ENCODE results near the gene TSHR.
A peak's percentile ranks its signal among the peaks of the same experiment; 100 is the strongest.
"Not testable (repeated sequence)": the region's sequence is repeated elsewhere in the genome, so short reads cannot be mapped to it uniquely, and the experiment has no call there.

The TSHR gene

DNA sequence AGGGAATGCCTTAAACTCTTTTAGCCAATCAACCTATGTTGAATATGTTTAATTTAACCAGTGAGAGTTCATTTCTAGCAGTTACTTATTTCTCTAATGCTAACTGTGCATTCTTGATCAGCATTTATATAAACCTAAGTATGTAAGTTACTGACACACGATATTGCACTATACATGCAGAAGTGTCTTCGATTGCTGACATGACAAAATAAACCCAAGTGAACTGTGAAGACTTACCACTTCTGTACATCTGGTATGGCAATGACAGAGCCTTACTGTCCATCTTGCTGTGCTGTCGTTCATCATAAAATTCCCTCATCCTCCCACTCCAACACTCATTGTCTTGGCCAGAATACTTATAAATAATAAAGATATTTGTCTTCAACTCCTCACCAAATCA lies 131.8 kb downstream of the TSHR start:
- no peak for DNase-seq

DNA sequence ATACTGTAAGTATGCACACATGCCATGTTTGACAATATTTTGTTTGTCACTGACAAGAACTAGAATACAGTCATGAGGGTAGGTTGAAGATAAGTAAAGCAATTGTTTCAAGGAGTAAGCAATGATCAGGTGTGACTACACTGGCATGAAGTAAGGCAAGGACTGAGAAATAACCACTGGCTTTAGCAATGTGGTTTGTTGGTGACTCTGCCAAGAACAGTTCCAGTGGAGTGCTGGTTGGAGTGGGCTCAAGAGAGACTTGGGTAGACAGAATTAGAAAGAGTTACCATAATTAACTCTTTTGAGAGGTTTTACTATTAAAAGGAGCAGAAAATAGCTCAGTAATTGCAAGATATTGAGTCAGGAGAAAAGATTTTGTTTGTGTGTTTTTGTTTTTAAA lies 135.7 kb downstream of the TSHR start:
- no peak for DNase-seq

DNA sequence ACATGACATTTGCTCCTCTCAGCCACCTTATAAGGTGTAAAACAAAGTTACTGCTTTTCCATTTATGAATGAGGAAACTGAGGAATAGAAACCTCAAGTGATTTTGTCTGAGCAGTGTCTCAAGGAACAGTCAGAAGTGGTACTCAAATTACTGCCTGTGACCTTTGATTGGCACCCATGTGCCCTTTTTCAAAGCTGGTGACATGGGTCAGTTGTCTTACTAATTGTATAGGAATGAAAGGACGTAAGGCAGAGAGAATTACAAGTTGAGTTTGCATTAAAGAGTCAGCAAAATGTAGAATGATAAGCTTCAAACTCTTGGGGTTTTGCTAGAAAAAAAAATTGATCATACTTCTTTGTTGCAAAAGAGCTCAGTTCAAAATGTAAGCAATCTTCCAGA lies 136.2 kb downstream of the TSHR start:
- no peak for DNase-seq

DNA sequence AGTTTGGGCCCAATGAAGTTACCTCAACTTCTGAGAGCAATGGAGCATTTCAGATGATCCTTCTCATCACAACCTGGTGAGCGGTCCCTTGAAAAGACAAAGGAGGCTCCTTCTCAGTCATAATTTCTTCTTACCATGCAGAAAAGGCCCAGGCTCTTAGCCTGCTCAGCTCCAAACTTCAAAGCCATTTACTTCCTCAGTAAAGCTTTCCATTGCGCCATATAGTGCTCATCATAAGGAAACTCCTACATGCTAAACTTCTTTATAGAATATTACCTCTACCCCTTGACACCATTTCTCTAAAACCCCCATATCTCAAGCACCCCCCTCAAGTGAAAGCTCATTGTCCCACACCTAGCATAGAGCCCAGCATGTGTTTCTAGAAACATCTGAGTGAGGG lies 138.2 kb downstream of the TSHR start:
- DNase-seq: no peak

DNA sequence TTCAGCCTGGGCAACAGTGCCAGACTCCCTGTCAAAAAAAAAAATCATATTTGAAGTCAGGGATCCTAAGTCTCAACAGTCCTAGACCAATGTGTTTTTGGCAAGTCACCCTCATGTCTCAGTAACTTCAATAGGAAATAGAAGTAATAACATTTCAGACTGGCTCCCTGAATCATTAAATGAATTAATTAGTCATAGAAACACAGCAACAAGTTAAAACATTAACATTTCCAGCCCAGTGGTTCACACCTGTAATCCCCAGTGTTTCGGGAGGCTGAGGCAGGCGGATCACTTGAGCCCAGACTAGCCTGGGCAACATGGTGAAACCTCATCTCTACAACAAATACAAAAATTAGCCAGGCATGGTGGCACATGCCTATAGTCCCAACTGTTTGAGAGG lies 140.1 kb downstream of the TSHR start:
- no peak for DNase-seq

DNA sequence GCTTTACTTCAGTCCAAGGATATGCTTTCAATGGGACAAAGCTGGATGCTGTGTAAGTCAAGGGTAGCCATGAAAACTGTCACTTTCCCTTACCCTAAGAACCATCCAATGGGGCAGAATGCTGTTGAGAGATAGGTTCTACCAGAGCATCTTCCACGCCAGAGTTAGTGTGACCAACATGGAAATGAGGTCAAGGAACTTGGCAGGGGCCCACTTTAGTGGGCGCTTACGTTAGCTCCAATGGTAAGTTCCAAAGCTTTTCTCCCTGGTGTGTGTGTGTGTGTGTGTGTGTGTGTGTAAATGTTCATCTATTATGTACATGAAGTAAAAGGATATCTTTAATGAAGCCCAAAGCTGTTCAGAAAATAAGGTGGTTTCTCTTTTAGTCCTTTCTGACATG lies 141.2 kb downstream of the TSHR start:
- no peak for DNase-seq

DNA sequence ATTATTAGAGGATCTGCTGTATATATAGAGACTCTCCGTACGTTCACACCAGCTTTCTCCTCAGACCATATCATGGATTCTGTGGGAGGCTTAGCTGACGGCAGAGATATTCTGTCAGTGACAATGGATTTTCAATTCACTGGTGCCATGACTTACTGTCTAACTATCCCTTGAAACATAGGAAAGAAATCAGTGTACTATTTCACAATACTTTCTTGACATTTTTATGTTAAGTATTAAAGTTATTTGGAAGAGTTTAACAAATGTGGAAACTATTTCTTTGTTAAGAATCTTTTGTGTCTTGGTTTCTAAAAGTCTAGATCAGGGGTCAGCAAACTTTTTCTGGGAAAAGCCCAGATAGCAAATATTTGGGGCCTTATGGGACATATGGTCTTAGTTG lies 146.8 kb downstream of the TSHR start:
- no peak for DNase-seq

DNA sequence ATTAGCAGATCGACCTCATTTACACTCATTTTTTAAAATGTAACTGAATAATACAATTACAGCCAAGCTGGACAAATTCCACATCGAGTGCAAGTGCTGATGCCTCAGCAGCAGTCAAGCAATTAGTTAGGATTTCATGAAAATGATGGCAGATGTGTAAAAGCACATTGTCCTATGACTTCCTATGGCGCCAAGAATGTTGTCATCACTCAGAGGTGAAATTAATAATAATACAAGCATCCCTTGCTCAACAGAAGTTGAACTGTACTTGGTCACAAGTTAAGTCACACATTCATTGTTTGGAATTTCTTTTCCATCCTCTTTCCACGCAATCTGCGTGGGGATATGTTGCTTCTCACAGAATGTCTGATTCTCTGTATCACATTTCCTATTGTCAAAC lies 148.0 kb downstream of the TSHR start:
- DNase-seq: peak; percentile 66

DNA sequence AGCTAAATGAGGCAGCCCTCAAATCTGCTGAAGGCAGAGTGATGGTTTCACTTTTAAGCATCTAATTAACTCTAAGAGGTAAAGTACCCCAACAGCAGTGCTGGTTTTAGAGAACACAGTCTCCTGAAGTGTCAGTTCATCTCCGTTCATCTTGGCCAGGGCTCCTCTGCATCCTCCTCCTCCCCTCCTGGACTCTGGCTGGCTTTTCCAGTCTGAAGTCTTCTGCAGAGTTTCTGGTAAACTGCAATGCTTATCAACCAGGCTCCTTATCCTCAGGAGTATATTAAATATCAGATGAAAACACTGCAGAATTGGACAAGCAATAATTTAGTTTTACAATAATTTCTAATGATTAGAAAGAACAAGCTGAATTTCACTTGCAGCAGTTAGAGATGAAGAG lies 150.0 kb downstream of the TSHR start:
- no peak for DNase-seq

DNA sequence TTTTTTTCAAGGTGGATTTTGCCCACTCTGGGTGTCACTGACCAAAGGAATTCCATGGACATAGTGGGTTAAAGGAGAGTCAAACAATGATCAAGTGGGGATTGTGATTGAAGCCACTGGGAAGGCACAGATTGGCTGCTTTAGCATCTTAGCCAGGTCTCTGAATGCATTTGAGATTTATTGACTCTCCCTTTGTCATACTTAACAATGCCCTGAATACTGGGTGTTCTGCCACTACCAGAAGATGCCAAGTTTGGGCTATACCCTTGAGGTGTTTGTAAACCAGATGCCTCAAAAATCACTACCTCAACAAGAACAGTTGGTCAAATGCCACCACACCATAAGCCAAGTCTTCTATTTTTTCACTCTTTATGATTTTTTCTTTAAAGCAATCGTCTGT lies 150.5 kb downstream of the TSHR start:
- no peak for DNase-seq

DNA sequence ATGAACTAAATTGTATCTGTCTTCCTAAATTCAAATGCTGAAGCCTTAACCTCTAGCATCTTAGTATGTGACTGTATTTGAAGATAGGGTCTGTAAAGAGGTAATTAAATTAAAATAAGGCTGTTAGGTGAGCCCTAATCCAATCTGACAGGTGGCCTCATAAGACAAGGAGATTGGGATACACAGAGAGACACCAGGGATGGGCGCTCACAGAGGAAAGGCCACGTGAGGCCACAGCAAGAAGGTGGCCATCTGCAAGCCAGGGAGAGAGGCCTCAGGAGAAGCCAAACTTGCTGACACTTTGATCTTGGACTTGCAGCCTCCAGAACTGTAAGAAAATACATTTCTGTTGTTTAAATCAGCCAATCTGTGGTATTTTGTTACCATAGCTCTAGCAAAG lies 154.8 kb downstream of the TSHR start:
- DNase-seq: no peak

DNA sequence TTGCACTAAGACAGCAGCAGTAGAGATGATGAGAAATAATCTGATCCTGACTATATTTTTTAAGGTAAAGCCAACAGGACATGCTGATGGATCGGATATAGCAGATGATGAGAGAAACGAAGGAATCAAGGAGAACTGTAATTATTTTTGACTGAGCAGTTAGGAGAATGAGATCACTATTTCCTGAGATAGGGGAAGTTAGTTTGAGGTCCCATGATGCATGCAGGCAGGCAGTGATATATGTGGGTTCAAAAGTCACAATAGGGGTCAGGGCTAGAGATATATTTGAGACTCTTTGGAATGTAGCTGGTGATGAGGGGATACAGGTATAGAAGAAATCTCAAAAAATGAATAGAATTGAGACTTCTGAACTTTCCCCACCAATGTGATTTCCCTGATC lies 157.8 kb downstream of the TSHR start:
- DNase-seq: no peak

DNA sequence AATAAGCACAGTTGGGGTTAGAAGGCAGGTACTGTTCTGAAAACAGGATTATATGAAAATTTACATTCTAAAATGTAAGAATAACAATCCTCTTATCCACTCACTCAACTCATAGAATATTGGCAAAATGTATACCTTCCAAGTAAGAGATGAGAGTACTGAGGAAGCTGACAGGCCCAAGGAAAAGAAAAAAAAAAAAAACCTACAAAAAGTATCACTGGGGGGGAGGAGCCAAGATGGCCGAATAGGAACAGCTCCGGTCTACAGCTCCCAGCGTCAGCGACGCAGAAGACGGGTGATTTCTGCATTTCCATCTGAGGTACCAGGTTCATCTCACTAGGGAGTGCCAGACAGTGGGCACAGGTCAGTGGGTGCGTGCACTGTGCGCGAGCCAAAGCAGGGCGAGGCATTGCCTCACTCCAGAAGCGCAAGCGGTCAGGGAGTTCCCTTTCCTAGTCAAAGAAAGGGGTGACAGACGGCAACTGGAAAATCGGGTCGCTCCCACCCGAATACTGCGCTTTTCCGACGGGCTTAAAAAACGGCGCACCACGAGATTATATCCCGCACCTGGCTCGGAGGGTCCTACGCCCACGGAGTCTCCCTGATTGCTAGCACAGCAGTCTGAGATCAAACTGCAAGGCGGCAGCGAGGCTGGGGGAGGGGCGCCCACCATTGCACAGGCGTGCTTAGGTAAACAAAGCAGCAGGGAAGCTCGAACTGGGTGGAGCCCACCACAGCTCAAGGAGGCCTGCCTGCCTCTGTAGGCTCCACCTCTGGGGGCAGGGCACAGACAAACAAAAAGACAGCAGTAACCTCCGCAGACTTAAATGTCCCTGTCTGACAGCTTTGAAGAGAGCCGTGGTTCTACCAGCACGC lies 158.8 kb downstream of the TSHR start:
- not testable (repeated sequence) for DNase-seq

DNA sequence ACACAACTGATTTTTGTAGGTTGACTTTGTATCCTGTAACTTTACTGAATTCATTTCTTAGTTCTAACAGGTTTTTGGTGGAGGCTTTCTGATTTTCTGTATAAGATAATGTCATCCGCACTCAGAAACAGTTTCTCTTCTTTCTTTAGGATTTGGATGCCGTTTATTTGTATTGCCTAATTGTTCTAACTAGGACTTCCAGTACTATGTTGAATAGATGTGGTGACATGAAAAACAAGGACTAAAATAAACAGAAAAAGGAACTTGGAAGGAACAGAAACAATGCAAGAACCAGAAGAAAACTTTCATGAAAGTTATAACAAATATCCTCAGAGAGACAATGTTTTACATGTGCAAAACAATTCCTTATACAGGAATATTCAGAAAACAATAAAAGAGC lies 165.1 kb downstream of the TSHR start:
- DNase-seq: no peak

DNA sequence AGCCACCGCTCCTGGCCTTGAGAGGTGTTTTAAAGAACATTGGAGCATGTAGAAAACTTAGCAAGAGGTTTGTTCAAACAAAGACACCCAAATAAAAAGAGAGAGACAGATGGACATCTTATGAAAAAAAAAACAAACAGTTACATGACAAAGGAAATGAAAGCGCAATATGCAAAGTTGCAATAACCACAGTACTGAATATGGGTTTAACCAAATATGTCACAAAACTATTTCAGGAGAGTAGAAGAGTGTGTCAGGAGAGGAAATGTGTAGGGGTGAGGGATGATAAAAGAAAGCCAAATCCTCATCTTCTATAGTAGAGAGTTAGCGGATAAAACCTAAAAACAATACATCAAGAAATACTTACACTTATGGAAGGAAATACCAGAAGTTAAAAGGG lies 166.9 kb downstream of the TSHR start:
- DNase-seq: no peak

DNA sequence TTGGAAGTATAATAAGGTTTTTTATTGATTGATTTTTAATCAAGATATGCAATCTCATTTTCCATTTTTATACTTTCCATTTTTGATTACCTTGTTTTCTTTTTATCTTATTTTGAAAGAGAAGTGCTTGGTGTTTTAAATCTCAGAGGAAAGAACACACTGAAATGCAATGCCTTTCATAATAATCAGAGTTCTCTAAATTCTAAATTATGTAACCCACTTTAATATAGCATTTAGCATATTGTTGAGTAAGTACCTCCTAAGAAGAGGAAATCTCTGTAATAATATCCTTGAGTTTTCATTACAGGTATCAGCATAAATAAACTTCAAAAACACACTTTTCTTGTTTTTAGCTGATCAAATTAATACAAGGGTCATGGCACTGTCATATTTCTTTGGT lies 168.4 kb downstream of the TSHR start:
- no peak for DNase-seq

DNA sequence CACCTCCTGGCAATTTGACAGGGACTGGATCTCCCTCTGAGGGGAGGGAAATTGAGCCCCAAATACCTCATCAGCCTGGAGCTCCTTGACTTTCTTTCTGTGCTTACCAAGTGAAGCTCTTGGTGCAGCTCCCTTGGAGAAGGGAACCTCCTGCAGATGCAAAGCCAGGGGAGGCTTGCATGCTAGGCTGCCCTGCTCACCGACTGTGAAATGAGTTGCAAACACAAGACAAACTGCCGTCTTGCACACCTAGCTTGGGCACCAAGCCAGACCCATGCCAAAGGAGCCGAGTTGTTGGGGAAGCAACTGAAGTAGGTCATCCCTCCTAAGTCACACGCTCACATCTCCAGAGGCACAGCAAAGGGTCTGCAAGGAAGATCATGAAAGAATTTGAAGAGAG lies 170.1 kb downstream of the TSHR start:
- no peak for DNase-seq

DNA sequence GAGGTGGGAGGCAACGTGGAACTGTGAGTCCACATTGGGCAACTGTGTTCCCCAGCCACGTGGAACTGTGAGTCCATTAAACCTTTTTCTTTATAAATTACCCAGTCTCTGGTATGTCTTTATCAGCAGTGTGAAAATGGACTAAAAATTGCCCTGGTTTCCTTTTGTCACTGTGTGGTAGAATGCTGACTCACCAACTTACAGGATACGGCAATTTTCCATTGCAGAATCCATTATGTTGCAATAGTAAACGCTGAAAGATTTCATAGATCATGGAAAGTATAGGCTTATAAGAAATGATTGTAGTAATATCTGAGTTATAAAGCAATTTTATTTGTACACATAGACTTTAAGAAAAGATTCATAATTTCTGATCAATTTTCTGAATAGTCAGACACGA lies 172.4 kb downstream of the TSHR start:
- DNase-seq: no peak

DNA sequence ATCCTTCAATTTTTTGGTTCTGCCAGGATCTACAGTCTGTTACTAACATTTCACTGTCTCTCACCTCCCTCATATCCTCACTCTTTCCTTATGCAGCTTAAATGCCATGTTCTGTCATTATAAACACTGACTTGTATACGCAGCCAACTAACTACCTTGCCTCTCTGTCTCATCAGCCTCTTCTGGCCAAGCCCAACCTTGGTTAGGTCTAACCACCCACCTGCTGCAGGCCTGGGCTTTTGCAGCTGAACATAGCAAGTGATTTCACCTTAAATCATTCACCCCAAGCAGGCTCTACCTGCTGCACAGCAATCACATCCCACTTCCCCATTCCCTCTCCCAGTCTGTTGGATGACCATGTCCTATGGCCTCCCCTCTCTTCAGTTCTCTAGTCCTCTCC lies 173.8 kb downstream of the TSHR start:
- DNase-seq: no peak

DNA sequence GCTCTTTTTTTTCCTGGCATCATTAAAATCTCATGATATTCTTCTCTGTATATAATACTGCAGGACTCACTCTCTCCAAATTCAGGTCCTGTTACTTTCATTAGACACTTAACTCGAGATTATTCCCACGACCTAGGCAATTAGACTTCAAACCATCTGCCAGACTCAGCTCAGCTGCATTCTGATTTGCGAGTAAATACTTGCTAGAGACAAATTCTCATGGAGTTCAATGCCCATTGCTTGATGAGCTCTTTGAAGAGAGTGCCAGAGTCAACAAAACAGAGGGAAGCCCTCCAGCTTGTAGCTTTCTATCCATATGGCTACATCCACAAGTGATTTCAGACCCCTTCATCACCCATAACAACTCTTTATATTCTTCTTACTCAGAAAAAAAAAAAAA lies 177.0 kb downstream of the TSHR start:
- DNase-seq: peak; percentile 96

DNA sequence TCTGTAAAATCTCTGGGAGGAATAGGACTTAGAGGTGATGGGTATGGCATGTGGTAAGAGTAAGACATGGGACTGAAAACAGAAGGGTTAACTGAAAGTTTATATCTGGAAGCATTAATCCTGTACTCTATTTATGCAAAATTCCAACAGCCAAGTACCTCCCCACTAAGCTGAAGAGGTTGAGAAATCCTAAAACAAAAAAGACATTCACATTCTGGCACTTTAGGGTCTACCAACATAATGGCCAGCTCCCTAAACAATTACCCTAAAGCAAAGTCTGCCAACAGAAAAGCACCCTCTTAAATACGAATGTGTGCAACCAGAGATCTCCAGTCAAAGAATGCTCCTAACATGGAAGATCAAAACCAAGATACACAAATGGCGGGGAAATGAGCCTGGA lies 178.0 kb downstream of the TSHR start:
- no peak for DNase-seq

DNA sequence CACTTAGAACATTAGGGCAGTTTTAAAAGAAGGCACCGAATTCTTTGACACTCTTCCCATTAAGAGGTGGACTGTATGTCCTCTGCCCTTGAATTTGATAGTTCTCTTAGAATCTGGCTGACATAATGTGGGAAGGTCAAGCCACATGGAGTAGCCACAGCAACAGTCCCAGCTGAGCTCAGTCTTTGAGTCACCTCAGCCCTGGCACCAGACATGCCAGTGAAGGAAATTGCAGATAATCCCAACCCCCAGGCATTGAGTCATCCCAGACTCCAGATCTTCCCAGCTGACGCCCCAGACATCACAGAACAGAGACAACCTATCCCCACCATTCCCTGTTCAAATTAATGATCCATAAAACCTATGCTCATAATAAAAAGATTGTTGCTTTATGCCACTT lies 181.9 kb downstream of the TSHR start:
- peak; percentile 65 for DNase-seq

DNA sequence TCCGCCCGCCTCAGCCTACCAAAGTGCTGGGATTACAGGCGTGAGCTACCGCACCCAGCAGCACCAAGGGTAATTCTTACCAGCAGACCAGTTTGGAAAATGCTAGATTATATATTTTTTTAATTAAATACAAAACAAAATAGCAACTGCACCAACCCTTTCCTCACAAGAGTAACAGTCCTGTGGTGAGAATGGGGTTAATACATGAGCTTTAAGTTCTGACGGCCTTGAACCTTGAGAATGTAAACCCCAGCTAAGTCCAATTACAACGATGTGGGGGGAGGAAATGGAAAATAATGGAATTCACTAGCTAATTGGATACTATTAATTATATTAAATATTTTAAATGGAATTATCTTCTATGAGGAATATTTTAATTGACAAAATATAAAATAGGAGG lies 183.0 kb downstream of the TSHR start:
- no peak for DNase-seq

DNA sequence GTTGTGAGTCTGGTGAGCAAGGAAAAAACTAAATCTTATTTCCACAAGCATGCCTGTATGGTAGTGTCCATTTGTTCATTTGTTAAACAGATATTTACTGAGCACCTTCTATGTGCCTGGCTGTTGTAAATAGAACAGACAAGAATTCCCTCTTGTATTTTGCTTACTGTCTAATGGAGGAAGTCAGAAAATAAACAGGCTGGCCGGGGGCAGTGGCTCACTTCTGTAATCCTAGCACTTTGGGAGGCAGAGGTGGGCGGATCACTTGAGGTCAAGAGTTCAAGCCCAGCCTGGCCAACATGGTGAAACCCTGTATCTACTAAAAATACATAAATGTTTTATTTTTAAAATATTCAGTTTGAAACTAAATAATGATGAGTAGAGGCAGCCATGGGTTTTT lies 186.0 kb downstream of the TSHR start:
- no peak for DNase-seq

DNA sequence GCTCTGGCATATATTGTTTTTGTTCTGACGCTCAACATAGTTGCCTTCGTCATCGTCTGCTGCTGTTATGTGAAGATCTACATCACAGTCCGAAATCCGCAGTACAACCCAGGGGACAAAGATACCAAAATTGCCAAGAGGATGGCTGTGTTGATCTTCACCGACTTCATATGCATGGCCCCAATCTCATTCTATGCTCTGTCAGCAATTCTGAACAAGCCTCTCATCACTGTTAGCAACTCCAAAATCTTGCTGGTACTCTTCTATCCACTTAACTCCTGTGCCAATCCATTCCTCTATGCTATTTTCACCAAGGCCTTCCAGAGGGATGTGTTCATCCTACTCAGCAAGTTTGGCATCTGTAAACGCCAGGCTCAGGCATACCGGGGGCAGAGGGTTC lies 188.4 kb downstream of the TSHR start:
- no peak for DNase-seq

Measured in NCI-H69 (cell line).